Mesenteric fat pad (tissue), 1 donor: ENCODE results near the gene NFIC. TPM values are rescaled to one million over a fixed set of nuclear protein-coding genes. Genes with fewer than 3 reads are reported as not detected.
"Not testable (repeated sequence)": the region's sequence is repeated elsewhere in the genome, so short reads cannot be mapped to it uniquely, and the experiment has no call there.

Source experiments
- DNase-seq: peaks from one replicate; pipeline ENCODE4 v3.0.0-alpha.2; 2020; ENCODE audit warnings: low spot score
- total RNA-seq: library from RNA; stranded (reverse); fragmentation: NEBNext Ultra II Directional; extraction: Animal tissue kit (Norgen Biotek cat#: 25700); gene quantifications from one replicate; pipeline ENCODE4 v1.2.1, GENCODE V29; 2021
- donor health status: DM: yes; HTN: yes; CAD: no.

NFIC gene
- total RNA-seq, 1 donor from 2014 or later = 207 TPM

DNA sequence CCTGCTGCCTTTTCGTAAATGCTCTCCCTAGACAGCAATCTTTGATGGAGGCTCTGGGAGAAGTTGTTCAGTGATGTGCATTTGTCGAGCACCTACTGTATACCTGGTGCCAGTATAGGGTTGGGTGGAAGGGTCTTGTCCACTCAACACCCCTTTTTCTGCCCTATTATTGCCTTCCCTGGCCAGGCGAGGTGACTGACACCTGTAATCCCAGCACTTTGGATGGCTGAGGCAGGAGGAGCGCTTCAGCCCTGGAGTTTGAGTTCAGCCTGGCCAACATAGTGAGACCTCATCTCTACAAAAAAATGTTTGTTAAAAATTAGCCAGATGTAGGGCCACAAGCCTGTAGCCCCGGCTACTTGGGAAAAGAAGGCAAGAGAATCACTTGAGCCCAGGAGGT lies 49.3 kb downstream of the NFIC start:
- DNase-seq = no peak

DNA sequence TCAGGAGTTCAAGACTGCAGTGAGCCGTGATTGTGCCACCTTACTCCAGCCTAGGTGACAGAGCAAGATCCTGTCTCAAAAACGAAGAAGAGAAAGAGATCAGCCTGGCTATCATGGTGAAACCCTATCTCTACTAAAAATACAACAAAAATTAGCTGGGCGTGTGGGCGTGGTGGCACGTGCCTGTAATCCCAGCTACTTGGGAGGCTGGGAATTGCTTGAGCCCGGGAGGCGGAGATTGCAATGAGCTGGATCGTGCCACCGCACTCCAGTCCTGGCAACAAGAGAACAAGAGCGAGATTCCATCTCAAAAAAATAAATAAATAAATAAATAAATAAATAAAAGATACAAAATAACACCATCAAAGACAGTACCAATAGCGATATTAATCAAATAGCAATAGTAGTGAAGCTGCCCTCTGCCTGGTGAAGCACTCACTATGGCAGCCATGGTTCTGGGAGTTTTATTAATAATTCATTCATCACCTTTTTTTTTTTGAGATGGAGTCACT lies 53.9 kb downstream of the NFIC start:
- no peak for DNase-seq

DNA sequence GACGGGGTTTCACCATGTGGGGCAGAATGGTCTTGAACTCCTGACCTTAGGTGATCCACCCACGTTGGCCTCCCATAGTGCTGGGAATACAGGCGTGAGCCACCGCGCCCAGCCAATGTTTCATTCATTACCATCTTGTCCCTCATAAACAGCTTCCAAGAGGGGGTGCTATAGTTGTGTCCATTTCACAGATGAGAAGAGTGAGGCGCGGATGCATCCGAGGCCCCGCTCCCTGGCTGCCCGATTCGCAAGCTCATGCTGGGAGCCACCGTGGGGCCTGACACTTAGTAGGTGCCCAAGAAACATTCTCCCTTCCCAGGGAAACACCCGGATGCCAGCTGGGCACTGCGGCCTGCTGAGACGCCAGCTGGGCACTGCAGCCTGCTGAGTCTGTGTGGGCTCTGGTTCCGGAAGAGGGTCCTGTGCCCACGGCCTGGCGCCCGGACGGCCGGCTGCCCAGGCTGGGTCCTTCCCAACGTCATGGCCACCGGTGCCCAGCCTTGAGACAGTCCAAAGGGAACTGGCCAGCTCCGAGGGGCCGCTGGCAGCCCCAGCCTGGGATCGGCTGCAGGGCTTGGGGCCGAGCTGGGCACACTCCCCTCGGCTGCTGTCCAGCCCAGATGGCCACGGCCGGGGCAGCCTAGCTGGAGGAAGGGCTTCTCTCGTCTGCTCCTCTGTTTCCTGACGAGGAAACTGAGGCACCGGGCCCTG lies 54.7 kb downstream of the NFIC start:
- DNase-seq = no peak

DNA sequence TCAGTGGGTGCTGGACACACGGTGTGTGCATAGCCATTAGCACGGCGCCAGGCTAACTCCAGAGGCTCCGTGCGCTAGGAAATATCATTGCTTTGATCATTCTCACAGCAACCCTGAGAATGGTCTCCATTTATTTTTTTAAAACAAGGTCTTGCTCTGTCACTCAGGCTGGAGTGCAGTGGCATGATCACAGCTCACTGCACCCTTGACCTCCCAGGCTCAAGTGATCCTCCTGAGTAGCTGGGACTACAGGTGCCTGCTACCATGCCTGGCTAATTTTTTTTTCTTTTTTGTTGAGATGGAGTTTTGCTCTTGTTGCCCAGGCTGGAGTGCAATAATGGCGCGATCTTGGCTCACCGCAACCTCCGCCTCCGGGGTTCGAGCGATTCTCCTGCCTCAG lies 55.3 kb downstream of the NFIC start:
- DNase-seq = not testable (repeated sequence)

DNA sequence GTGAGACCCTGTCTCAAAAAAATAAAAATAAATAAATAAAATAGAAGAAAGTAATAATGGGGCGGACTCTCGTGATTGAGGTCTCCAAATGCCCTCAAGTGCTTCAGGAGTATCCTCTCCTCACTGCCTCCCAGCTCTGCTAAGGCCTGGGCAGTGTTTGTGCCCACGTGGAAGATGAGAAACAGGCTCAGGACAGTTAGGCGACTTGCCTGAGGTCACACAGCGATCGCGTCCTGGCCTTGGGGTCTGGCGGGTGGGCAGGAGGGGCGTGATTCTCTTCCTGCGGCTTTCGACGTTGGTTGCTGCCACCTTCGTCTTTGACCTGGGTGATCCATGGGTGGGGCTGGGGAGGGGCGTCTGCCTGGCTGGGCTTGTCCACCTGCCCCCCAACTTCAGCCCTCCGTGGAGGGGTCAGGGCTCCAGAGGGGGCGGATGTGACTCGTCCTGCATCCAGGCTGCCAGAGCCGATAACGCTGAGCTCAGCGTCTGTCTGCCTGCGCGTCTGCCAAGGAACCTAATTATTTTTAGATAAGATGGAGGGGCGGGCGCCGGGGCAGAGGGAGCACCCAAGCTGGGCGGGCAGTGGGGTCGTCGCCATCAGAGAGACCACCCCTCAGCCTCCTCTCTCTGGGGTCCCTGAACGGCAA lies 56.9 kb downstream of the NFIC start:
- no peak for DNase-seq

DNA sequence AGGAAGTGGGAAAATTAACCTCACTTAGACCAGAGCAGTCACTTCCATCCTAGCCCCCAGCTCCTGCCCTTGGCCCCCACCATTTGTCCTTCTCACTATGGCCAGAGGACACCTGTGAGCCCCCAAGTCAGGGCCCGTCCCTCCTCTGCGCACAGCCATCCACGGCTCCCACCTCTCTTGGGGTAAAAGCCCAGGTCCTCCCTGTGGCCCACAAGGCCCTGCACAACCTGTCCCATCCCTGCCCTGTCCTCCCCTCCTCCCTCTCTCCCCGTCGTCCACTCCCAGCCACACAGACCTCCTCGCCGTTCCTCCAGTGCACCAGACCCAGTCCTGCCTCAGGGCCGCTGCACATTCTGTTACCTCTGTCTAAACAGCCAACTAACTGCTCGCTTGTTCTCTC lies 60.0 kb downstream of the NFIC start:
- no peak for DNase-seq

DNA sequence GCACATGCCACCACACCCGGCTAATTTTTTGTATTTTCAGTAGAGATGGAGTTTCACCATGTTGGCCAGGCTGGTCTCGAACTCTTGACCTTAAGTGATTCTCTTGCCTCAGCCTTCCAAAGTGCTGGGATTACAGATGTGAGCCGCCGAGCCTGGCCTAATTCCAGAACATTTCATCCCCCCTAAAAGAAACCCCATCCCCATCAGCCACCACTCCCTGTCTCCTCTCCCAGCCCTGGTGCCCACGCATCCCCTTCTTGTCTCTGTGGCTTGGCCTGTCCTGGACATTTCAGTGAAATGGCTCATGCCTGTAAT lies 63.9 kb downstream of the NFIC start:
- DNase-seq = not testable (repeated sequence)

DNA sequence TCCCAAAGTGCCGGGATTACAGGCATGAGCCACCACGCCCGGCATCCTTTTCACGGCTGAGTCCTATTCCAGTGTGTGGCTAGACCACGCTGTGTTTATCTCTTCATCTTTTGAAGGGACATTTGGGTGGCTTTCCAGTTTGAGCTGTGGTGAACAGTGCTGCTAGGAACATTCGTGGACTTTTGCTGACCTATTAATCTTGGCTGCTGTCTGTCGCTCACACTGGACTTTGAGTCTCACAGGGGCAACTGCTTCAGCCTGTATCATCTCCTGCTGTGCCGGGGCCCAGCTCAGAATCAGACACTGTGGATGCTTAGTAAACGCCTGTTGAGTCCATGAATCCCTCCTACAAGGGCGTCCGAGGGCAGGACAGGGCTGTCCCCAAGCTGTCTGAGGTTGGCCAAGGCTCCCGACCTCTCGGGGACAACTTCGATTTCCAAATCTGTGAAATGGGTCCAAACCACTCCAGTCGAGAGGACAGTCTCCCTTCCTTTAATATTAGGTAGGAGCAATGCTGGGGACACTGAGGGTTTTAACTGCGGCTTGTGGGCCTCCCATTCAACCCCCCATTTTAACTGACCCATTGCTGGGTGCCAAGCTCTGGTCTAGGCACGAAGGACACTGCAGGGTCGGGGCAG lies 65.5 kb downstream of the NFIC start:
- no peak for DNase-seq

DNA sequence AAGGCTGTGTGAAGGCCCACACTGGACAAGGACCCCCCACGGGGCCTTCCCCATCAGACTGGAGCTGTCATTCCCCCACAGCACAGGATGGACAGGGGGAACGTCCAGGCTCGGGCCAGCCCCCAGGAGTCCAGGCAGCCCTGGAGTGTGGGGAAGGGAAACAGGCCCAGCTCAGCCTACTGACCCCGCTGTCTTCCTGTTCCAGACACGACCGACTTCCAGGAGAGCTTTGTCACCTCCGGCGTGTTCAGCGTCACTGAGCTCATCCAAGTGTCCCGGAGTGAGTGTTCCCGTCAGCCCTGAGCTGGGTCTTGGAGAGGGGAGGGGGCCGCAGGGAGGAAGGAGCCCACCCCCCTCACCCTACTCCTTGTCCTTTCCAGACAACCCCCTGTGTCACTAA lies 66.9 kb downstream of the NFIC start:
- no peak for DNase-seq

DNA sequence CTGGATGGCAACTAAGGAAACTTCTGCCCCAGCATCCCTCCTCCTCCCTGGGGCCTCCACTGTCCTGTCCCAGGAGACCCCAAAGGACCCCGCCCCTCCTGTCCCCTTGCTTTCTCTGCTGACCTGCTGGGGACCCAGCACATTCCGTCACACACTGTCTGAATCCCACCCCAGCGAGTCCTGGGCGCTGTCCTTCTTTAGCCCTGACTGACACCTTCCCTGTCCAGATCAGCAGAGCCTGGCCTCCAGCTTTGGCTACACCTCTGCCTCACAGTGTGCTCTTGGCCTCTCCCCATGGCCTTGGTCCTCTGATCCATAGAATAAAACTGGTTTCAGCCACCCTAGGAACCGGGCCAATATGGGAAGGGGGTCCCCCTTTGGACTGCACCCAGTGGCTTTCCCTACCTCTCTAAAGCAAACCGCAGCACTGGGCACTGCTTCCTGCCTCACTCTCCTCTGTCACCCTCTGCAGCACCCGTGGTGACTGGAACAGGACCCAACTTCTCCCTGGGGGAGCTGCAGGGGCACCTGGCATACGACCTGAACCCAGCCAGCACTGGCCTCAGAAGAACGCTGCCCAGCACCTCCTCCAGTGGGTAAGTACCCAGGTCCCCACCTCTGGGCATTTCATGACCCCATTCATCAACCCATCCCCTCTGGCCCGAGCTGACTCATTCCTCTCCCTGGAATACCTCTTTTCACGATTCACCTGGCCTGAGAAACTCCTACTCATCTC lies 67.6 kb downstream of the NFIC start:
- DNase-seq = no peak

DNA sequence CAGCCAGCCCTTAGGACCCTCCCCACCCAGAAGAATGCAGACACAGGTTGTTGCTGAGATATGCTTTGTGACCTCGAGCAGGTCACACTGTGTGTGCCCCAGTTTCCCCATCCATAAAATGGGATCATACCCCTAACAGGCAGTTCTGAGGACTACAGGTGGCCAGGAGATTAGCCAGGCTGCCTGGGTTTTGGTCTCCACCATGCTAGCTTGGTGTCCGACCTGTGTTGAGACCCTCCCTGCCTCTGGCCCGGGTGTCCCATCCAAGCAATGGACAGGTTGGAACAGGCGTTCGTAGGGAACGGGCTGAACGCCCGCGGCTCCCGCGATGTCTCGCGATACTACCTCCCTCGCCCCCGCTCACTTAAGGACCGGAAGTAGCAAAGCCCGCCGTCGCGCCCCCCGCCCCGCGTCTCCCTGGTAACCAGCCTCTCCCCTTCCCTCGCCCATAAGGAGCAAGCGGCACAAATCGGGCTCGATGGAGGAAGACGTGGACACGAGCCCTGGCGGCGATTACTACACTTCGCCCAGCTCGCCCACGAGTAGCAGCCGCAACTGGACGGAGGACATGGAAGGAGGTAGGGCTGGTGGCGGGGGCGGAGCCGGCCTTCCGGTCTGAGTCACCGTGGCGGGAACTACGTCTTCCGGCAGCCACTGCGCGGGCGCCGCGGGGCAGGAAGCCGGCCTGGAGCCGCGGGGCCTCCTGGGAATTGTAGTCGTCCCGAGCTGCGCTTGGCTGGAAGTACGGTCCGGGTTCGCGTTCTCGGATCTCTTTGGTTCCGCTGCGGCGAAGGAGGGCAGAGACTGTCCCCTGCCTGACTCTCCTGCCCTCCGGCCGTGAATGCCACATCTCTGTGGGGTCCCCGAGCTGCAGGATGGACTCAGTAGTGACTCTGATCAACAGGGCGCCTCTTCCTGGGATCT lies 68.5 kb downstream of the NFIC start:
- peak; percentile 100 for DNase-seq

DNA sequence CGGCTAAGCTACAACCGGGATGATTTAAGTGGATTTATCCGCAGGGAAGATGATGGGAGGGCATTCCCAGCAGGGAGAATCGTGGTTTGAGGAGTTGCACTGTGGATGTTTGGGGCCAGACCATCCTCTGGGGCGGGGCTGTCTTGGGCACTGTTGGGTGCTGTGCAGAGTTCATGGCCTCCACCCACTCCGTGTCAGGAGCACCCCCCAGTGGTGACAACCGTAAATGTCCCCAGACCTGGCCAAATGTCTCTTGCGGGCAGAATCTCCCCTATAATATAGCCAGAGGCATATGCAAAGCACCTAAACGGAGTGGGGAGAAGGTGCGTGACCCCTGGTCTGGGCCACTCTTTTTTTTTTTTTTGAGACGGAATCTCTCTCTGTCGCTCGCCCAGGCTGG lies 73.7 kb downstream of the NFIC start:
- DNase-seq = no peak

DNA sequence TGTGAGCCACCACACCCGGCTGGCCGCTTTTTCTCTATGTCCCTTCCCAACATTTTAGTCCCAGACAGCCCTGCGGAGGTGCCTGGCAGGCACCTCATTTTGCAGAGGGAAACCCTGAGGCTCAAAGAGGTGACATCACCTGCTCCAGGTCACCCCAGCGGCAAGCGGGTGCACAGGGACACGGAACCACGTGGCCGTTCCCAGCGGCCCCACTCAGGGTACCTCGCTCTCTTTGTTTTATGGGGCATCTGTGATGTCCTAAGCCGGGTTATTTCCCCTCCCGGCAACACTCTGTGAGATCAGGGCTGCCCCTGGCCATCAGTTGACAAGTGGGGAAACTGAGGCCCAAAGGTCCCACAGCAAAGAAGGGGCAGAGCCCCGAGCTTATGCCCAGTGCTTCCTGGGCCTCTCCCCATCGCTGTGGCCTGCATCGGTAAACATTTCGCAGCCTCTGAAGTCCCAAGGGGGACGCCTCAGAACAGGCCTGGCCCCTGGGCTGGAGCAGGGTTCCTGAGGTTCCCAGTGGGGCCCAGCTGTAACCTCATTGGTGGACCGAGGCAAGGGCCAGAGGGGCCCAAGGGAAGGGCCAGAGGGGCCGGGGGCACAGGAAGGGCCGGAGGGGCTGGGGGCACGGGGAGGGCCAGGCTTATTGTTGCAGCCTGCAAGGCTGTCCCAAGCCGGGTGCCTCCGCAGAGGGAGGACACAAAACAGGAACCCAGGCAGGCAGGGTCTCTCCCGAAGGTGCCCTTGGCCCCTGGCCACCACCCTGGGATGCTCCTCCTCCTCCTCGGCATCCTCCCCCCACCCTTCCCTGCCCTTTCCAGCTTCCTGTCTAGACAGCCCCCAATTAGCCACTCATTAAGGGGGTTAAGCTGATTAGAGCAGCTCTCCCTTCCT lies 75.0 kb downstream of the NFIC start:
- DNase-seq = no peak

DNA sequence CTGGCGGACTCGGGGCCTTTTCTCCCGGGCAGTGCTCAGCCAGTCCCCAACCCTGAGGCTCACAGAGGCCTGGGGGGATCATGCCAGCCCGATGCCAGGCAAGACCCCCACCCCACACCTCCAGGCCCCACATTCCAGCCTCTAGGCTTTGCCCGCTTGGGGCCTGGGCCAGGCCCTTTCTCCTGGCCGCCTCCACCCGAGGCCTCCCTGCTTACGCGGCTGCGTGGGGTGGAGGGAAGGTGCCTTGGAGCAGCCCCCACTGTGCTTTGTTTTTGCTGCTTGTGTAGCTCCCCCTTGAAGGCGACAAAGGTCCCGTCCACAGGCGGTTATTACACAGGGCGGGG lies 75.6 kb downstream of the NFIC start:
- DNase-seq = no peak

DNA sequence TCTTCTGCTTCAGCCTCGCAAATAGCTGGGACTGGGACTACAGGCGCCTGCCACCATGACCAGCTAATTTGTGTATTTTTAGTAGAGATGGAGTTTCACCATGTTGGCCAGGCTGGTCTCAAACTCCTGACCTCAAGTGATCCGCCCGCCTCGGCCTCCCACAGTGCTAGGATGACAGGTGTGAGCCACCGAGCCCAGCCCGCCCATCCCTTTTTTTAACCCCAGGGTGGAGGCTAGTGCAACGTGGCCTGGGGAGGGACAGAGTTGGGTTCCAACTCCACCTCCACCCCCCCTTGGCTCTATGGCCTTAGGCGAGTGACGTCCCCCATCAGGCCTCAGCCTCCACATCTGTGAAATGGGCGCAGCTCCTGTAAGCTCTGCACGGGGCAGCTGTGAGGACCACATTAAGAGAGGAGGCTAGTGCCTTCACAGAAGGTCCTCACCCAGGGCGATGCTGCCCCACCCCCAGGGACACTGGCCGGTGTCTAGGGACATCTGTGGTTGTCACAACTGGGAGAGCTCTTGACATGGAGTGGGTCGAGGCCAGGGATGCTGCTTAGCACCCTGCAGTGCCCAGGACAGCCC lies 76.2 kb downstream of the NFIC start:
- no peak for DNase-seq

DNA sequence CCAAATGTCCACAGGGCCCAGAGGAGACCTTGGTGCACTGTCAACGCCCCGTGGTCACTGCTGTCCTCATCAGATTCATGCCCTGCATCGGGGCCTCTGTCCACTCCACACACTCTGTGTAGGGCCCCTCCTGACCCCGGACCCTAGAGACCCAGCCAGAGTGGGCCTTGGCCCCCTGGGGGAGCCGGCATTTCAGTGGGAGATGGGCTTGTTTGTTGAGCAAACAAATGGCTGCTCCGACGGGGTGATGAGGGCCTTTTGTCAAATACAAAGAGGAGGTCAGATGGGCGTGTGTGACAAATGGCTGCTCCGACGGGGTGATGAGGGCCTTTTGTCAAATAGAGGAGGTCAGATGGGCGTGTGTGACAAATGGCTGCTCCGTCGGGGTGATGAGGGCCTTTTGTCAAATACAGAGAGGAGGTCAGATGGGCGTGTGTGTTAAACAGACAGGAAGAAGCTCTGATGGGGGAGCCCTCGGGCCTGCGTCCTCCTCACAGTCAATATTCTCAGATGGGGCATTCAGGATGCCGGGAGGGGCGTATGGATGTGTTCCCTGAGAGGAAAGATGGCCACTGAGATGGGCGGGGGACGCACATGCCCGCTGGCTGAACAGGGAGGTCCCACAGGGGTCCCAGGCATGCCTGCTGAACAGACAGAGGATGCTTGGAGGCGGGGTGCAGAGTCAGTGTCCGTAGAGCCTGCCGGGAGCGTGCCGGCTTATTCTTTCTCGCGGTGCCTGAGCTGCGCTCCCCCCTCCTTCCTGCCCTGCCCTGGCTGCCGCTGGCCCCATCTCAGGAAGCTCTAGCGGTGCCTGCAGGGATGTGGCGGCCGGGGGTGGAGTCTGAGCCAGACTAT lies 77.7 kb downstream of the NFIC start:
- no peak for DNase-seq

DNA sequence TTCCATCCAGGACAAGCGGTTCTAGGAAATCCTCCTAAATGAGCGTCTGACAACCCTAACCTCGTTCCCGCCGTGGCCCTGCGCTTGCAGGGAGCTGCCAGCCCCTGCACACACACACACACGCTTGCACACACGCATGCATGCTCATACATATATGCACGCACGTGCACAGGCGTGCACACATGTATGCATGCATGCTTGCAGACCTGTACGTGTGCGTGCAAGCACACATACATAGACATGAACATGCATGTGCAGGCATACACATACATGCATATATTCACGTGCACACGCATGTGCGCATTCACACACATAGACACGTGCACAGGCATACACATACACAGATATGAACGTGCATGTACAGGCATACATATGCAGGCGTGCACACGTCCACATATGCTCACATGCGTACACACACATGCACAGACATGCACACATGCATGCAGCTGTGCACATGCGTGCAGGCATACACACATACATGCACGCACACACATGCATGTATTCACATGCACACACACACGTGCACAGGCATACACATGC lies 78.4 kb downstream of the NFIC start:
- no peak for DNase-seq

DNA sequence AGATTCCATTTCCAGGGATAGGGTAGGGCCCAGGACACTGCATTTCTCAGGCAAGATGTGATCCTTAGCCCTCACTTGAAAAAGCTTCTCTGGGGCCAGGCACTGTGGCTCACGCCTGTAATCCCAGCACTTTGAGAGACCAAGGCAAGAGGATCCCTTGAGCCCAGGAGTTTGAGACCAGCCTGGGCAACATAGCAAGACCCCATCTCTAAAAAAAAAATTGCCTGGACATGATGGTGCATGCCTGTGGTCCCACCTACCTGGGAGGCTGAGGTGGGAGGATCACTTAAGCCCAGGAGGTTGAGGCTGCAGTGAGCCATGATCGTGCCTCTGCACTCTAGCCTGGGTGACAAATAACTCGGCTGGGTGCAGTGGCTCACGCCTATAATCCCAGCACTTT lies 80.3 kb downstream of the NFIC start:
- not testable (repeated sequence) for DNase-seq
